Measurements from ENCODE around the gene HGS.

The HGS gene, protein sequence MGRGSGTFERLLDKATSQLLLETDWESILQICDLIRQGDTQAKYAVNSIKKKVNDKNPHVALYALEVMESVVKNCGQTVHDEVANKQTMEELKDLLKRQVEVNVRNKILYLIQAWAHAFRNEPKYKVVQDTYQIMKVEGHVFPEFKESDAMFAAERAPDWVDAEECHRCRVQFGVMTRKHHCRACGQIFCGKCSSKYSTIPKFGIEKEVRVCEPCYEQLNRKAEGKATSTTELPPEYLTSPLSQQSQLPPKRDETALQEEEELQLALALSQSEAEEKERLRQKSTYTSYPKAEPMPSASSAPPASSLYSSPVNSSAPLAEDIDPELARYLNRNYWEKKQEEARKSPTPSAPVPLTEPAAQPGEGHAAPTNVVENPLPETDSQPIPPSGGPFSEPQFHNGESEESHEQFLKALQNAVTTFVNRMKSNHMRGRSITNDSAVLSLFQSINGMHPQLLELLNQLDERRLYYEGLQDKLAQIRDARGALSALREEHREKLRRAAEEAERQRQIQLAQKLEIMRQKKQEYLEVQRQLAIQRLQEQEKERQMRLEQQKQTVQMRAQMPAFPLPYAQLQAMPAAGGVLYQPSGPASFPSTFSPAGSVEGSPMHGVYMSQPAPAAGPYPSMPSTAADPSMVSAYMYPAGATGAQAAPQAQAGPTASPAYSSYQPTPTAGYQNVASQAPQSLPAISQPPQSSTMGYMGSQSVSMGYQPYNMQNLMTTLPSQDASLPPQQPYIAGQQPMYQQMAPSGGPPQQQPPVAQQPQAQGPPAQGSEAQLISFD

DNA sequence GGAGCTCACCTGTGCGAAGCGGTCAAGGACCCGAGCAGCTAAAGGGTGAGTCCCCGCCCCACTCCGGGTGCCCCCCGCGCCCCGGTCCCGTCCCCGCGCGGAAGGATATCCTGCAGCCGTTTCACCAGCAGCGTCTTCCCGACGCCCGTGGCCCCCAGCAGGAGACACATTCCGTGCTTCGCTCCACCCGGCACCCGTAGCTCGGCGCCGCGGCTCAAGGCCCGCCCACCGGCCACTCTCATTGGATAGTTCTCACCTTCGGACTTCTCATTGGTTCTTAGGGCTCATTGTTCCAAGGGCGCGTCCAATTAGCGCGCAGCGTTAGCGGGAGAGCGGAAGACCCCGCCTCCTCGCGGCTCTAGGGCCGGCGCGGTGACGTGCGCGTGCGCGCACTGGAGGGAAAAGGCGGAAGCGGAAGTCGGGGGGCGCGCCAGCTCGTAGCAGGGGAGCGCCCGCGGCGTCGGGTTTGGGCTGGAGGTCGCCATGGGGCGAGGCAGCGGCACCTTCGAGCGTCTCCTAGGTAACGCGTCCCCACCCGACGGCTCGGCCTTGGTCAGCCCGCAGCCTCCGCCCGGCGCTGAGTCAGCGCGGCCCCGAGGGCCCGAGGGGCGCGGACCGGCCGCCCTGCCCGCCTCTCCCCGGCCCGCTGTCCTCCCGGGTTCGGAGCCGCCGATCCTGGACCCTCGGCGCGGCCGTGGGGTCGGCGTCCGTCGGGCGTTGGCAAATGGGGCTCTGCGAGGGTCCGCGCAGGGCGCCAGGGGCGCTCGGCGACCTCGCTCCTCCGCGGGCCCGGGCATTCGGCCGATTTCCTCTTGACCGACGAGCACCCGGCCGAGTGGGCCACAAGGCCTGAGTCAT lies at the start of gene HGS, which contains the start of gene ARL16:
Gene HGS (plus strand): TSS at position 428 of the 858 bp plus-strand sequence. CDS start 56 bp downstream, at position 484.
Gene ARL16 (minus strand): TSS at position 214 of the 858 bp plus-strand sequence. CDS start 44 bp downstream, at position 170.
- DNase-seq, result peak; percentile 97

DNA sequence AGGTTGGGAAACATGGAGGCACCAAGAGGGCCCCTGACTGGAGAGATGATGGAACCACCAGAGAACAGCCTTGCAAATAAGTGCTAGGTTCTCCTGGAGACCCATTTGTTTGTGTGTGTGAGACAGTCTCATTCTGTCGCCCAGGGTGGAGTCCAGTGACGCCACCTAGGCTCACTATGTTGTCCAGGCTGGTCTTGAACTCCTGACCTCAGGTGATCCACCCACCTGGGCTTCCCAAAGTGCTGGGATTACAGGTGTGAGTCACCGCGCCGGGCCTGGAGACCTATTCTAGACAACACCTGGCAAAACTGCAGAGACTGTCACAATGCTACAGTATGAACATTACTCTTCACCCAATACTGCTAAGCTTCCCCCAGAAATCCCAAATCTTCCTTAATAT lies 48.4 kb upstream of the HGS start:
- DNase-seq, result no peak

DNA sequence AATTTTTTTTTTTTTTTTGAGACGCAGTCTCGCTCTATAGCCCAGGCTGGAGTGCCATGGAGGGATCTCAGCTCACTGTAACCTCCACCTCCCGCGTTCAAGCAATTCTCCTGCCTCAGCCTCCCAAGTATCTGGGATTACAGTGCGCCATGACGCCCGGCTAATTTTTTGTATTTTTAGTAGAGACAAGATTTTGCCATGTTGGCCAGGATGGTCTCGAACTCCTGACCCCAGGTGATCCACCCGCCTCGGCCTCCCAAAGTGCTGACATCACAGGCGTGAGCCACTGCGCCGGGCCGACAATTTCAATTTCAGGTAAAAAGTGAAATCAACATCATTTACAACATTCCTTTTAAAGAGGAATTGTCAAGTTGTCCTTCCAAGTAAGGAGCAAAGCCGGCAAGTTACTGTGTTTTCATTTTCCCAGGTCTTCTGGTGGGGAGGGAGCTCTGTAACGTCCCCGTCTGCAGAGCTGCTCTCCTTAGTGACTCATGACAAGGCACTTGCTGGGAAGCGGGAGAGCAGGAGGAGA lies 47.8 kb upstream of the HGS start:
- no peak for DNase-seq

DNA sequence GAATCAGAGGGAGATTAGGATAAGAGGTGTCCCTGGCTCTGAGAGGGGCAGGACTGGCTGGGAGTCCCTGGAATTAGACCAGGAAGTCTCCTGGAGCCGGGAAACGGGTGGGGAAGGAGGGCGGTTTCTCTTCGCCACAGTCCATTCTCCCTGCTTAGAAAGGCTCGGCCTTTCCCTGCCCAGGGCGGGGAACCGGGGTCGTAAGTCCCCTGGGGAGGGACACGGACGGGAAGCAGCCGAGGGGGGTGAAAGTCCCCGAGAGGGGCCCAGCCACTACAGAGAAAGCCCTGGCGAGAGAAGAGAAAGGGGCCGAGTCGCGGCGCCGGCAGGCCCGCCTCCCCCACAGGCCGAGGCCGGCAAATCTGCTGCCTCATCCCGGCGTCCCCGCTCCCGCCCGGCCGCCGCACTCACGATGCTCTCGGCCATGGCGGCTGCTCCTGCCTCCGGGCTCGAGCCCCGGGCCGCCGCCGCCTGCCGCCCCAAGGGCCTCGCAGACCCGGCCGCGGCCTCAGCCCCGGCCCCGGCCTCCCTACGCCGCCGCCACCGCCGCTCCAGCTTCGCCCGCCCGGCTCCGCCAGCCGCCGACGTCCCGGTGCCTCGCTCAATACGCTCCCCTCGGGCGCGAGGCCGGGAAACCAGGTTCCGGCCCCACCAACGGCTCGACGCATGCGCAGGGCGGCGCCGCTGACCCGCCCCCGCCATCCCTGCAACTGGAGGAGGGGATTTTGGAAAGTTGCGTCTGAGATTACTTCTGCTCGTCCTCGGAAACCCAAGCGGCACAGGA lies 47.1 kb upstream of the HGS start, which contains the start of the genes NPLOC4 and TSPAN10:
Gene NPLOC4 (minus strand): TSS at position 608 of the 784 bp plus-strand sequence. CDS start 182 bp downstream, at position 426.
Gene TSPAN10 (plus strand): TSS at position 692 of the 784 bp plus-strand sequence. CDS start 5,217 bp downstream, outside the sequence.
- peak; percentile 87 for DNase-seq

DNA sequence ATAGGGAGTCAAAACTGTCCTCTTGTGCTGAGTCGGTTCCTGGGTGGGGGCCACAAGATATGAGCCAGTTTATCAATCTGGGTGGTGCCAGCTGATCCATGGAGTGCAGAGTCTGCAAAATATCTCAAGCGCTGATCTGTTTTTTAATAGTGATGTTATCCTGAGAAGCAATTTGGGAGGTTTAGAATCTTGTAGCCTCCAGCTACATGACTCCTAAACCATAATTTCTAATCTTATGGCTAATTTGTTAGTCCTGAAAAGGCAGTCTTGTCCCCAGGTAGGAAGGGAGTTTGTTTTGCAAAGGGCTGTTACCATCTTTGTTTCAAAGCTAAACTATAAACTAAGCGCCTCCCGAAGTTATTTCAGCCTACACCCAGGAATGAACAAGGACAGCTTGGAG lies 45.1 kb upstream of the HGS start:
- DNase-seq, result no peak

DNA sequence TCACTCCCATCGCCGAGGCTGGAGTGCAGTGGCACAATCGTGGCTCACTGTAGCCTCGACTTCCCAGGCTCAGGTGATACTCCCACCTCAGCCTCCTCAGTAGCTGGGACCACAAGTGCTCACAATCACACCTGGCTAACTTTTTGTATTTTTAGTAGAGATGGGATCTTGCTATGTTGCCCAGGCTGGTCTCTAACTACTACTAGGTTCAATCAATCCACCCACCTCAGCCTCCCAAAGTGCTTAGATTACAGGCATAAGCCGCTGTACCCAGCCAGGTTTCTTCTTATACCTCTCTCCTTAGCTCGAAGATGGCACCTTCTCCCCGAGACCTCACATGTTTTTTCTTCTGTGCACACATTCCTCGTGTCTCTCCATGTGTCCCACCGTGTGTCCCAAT lies 43.8 kb upstream of the HGS start:
- DNase-seq, result no peak

DNA sequence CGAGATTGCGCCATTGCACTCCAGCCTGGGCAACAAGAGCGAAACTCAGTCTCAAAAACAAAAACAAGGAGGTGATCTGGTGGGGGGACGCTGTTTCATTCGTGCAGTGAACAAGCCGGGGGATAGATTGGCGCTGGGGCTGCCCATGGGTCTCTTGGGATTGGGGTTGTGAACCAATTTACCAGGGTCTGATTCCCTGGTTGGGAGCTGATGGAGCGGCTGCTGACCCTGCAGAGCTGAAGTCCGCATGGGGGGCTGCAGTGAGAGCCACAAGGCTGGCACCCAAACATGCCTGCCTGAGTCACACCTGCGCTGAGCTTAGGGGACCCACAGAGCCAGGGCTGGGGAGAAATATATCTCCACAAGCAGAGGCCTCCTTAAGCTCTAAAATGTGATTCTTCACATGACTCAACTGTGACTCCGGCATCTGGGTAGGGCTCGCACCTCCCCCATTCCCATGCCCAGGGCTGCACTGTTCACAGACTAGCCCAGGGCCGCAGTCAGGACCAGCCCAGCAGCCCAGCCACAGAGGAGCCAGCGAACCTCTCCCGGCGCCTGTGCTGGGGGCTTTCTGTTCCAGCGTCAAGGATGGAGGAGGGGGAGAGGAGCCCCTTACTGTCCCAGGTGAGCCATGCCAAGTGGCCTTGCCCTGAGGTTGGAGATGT lies 41.9 kb upstream of the HGS start:
- DNase-seq, result no peak

DNA sequence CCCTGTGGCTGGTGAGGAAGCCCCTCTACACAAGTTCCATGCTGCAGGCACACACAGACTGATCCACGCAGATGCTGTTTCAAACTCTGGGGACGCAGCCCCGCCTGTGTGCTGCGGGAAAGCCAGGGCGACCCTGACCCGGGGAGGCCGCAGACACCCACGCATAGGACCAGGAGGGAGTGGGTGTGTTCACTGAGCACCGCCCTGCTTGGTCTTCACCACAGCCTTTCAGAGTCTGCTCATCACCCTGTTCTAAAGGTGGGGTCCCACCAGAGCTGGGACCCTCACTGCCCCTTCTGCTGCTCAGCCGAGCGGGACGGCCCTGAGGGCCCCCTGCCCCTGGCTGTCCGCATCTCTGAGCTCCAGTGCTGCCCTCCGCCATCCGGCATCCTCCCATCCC lies 39.3 kb upstream of the HGS start:
- no peak for DNase-seq

DNA sequence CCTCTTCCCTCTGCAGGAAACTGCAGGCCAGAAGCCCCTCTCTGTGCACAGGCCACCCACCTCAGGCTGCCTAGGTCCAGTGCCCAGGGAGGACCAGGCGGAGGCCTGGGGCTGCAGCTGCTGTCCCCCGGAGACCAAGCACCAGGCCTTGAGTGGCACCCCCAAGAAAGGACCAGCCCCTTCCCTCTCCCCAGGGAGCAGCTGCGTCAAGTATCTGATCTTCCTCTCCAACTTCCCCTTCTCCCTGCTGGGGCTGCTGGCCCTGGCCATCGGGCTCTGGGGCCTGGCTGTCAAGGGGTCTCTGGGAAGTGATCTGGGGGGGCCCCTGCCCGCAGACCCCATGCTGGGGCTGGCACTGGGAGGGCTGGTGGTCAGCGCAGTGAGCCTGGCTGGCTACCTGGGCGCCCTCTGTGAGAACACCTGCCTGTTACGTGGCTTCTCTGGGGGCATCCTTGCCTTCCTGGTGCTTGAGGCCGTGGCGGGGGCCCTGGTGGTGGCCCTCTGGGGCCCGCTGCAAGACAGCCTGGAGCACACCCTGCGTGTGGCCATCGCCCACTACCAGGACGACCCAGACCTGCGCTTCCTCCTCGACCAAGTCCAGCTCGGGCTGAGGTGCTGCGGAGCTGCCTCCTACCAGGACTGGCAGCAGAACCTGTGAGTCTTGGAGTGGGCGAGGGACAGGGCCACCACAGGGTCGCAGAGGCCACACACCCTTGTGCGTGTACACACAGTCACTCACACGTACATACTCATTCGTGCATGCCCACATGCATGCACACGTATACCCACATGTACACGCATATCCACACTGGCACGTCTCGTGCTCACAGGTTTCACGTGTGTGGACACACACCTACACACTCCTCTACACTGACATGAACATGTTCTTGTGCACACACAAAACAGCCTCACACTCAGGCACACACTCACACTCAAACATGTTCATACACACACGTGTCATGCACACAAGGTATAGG lies 38.5 kb upstream of the HGS start:
- no peak for DNase-seq

DNA sequence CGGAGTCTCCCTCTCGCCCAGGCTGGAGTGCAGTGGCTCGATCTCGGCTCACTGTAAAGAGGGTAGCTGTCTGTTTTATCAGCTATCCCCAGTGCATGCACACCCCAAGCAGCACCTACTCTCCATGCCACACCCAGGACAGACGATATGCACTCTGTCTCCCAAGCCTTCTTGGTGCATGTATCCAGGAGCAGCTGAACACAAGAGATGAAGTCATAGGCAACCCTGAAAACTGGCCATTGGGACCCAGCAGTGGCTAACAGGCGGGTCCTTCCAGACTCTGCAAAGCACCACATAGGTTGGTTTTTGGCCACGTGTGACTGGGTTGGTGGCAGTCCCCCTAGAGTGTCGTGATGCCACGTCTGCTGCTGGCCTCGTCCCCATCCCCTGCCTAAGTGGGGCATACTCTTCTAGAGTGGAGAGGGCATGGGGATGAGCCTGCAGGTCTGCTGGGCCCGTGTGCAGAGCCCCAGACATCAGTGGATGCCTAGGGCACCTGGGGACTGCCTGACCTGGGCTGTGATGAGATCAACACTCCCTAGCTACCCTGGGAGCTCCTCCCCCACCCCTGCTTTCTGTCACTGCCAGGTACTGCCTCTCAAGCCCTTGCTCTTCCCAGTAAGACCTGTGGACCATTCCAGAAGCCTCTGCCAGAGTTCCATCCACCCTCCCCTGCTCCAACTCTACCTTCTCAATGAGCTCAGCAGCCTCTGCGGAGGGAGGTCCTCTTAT lies 36.8 kb upstream of the HGS start:
- DNase-seq, result no peak

DNA sequence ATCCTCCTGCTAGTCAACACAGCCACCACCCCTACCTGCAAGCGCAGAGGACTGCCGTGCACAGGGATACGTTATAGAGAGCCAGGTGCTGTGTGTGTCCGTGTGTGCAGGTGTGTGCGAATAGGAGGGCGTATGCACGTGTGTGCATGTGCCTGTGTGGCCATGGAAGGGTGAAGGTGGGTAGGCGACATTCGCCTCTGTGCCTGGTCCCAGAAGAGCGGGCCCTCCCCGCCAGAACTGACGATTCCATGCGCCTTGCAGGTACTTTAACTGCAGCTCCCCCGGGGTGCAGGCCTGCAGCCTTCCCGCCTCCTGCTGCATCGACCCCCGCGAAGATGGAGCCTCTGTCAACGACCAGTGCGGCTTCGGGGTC lies 36.2 kb upstream of the HGS start:
- no peak for DNase-seq

DNA sequence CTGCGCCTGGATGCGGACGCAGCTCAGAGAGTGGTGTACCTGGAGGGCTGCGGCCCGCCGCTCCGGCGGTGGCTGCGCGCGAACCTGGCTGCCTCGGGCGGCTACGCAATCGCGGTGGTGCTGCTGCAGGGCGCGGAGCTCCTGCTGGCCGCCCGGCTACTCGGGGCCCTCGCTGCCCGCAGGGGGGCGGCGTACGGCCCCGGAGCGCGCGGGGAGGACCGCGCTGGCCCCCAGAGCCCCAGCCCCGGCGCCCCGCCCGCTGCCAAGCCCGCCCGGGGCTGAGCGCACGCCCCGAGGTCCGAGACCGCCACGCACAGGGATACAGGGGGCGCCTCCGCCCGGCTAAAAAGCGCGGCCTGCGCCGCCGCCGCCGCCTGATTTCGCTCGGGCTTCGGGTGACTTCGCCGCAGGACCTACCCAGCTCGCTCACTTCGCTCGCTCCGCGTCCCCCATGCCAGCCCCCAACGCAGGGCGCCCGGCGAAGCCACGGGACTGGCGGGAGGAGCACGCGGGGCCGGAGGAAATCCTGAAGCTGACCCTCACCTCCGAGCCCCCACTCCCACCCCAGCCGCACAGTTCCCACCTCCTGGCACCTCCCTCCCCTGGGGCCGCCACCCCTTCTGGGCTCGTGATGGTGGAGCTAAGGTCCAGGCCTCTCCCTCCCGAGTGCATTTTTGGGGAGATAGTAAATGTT lies 35.7 kb upstream of the HGS start:
- no peak for DNase-seq

DNA sequence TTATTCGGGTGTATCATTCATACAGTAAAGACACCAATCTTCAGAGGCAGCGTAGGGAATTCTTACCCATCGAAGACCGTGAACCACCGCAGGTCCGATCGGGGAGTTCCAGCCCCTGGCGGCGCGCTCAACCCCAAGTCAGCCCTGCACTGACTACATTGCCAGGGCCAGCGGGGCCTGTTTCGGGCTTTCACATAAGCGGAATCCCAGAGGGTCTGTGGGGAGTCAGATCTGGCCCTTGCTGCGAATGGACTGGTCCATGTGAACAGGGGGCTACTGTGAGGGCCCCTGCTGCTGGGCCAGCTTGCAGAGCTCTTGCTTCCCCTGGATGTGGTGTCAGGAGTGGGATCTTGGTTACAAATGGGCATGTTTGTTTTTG lies 35.1 kb upstream of the HGS start:
- DNase-seq, result no peak

DNA sequence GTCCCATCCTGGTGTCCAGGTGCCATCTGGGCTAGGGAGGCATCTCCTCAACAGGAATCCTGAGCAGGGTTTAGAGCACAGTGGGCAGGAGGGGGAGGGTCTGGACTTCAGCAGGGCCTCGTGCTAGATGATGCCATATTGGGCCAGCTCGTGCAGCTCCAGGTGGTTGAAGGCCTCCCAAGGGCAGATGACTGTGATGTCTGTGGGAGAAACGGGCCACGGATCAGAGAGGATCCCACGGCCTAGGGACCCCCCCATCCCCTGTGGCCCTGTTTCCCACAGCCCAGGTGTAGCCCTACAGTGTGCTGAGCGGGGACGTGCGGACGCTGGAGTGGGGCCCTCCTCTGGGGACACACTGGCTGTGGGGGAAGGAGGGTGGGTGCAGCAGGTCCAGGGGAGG lies 32.9 kb upstream of the HGS start:
- no peak for DNase-seq

DNA sequence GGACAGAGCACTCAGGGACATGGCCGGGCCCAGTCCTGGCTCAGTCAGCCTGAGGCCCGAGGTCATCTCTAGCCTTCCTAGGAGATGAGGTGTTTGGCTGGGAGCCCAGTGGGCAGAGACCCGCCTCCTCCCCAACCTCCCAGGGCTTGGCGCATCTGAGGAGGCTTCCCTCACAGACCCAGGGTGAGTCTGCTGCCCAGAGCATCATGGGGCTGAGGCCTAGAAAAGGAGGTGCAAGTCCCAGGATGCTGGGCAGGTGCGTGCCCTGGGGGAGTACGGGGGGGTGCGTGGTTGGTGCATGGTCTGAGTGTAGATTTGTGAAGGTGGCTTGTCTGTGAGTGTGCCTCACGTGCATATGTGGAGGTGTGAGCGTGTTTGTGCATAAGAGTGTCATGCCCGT lies 32.1 kb upstream of the HGS start:
- no peak for DNase-seq

DNA sequence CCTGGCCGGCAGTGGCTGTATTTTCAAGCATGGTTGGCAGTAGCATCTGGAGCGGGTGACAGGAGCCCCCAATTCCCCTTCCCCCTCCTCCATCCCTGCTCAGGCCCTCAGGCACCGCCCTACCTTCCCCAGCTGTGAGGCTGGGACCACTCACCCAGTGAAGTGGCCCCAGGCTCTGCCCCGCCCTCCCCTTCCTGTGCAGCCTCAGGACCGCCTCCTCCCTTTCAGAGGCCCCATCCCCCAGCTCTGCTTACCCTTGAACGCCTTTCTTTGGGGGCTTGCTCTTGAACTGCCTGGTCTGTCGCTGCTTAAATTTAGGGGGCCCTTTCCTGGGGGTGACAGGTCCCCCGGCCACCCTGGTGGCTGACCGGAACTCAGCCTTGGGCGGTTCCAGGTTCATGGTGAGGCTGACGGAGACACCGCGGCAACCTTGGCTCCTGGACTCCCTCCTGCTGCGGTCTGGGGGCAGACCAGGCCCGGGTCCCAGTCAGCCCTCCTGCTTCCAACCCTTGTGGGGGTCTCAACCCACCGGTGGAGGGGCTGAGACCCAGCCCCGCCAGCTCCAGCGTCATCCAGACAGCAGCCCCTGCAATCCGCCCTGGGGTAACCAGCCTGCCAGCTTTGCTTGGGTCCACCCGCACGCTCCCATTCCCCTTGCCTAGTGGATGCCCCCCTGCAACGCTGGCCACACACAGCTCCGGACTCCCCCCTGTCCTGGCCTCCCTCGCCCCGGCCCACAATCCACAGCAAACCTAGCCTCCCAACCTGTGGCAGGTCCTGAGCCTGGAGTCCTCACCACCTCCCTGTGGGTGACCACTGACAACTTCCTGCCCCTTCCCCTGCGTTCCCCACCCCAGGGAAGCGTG lies 30.7 kb upstream of the HGS start:
- DNase-seq, result peak; percentile 50

DNA sequence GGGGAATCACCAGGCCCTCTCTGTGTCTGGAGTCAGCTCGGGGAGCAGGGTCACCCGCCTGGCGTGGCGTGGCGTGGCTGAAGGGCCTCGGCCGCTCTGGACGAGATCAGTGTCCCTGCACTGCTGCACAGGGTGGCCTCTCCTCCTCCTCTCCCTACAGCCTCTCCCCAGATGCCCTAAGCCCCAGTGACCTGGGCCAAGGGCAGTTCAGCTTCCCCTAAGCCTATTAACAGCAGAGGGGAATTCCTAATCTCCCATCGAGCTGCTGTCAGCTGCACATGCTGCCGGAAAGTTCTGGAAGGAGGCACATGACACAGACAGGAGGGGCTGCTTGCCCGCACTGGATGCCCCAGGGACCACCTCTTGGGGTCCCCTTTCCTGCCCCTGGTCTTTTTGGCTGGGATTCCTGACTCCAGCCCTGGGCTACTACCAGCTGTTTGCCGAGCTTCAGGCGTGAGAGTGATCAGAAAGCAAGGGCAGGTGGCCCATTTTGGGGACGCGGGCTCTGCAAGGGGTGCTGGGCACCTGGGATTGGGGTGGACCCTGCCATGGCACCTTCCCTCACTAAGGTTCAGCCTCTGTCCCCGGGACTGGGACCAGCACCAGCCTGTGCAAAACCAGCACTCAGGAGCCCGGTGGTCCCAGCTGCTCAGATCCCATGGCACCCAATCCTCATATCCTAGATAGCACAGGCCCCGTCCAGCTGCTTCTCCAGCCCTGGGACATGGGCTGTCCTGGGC lies 28.3 kb upstream of the HGS start:
- DNase-seq, result no peak
